Measurements from ENCODE around the gene FRAS1. TPM values are rescaled to one million over a fixed set of nuclear protein-coding genes. Genes with fewer than 3 reads are reported as not detected.

FRAS1 gene
- total RNA-seq, 1 donor from 2014 or later = 24.6 TPM

DNA sequence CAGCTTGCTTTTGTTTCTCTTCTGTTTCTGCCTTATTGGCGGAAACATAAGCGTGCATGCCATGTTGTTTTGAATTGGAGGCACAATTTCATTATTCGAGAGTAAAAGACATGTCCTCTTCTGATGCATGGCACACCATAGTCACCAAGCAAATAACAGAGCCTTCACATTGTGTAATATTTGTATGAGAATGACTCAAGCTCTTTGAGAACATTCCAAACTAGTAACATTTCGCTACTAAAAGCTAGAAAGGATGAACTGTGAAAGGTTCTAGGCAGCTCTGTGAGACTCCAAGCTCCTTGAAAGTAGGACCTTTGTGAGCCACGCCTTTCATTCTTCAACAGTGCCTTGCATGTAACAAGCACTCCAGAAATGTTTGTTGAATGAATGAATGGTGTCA lies 485.2 kb downstream of the FRAS1 start:
- no peaks in the 10 kb centered on the region for H3K79me2 ChIP-seq (ENCODE audit: insufficient read depth, low read length)
- H3K27me3 Mint-ChIP-seq (ENCODE audit: low read depth, unreplicated experiment) = no peaks in the 10 kb centered on the region
- peaks cover 4% of the 10 kb centered on the region for H3K4me1 ChIP-seq (ENCODE audit: insufficient read depth, low read length)
- H3K27ac Mint-ChIP-seq (ENCODE audit: unreplicated experiment) = no peak overlapping the region
- FAIRE-seq = no peak
- peak; percentile 35 for DNase-seq (ENCODE audit: low read depth)
- H3K36me3 ChIP-seq (ENCODE audit: insufficient read depth, low read length) = no peaks in the 10 kb centered on the region
- no peak overlapping the region for H3K27ac ChIP-seq (ENCODE audit: low read depth, low read length)
- H3K4me3 Mint-ChIP-seq (ENCODE audit: unreplicated experiment) = no peak overlapping the region
- no peaks in the 10 kb centered on the region for H3K9me3 ChIP-seq (ENCODE audit: insufficient read depth, low read depth, low read length)
- H3K4me2 ChIP-seq (ENCODE audit: low read length) = no peak overlapping the region
- H2AFZ ChIP-seq (ENCODE audit: low read depth, low read length) = no peak overlapping the region
- H3K9ac ChIP-seq (ENCODE audit: low read length) = no peak overlapping the region
- no peak overlapping the region for H3K4me3 ChIP-seq (ENCODE audit: insufficient read depth, low read depth, low read length)
- H3K4me1 Mint-ChIP-seq (ENCODE audit: low read depth, unreplicated experiment) = peaks cover 6% of the 10 kb centered on the region
- peaks cover 8% of the 10 kb centered on the region for H3K36me3 Mint-ChIP-seq (ENCODE audit: low read depth, unreplicated experiment)
- H3K27me3 ChIP-seq (ENCODE audit: insufficient read depth, low read length) = no peaks in the 10 kb centered on the region
- TF ChIP-seq, protein P1, sequence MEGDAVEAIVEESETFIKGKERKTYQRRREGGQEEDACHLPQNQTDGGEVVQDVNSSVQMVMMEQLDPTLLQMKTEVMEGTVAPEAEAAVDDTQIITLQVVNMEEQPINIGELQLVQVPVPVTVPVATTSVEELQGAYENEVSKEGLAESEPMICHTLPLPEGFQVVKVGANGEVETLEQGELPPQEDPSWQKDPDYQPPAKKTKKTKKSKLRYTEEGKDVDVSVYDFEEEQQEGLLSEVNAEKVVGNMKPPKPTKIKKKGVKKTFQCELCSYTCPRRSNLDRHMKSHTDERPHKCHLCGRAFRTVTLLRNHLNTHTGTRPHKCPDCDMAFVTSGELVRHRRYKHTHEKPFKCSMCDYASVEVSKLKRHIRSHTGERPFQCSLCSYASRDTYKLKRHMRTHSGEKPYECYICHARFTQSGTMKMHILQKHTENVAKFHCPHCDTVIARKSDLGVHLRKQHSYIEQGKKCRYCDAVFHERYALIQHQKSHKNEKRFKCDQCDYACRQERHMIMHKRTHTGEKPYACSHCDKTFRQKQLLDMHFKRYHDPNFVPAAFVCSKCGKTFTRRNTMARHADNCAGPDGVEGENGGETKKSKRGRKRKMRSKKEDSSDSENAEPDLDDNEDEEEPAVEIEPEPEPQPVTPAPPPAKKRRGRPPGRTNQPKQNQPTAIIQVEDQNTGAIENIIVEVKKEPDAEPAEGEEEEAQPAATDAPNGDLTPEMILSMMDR (IDR thresholded peaks at IDR 0.05; ENCODE audit: insufficient read depth, low read depth, low read length) = no peak
- TF ChIP-seq EZH2 (IDR thresholded peaks at IDR 0.05; ENCODE audit: insufficient read depth, low read length) = no peak
- H3K9me3 Mint-ChIP-seq (ENCODE audit: unreplicated experiment) = no peaks in the 10 kb centered on the region
- H4K20me1 ChIP-seq (ENCODE audit: insufficient read depth, low read length) = no peaks in the 10 kb centered on the region

DNA sequence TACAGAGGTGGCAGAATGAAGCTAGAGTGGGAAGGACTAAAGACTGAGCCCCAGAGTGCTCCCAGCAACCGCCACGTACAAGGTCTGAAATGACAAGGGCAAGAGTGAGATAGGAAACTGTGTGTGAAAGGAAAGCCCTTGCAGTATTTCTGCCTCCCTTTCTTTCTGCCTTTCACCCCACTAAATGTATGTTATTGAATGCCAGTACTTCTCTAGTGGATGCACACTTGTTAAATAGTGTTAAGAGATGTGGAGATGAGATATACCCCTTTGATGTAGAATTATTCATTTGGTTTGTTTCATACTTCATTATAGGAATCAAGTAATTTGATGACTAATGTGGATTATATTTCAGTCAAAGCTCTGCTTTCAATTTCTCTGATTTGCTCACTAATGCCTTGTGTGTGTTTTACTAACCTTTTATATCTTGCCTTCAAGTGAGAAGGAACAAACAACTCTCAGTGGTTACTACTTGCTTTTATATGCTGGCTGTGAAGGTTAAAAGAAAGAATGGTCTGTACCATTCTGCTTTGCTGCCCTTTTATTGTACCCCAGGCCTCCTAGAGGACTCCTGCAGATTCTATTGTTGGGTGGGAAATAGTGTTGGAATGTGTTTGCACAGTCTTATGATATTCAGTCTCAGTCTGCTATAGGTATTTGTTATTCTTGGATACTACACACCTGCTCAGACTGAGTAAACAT lies 486.5 kb downstream of the FRAS1 start:
- Histone ChIP-seq H3K27ac (ENCODE audit: low read depth, low read length) (no peak overlapping the region), H2AFZ (ENCODE audit: low read depth, low read length) (no peak overlapping the region), H3K9me3 (ENCODE audit: insufficient read depth, low read depth, low read length) (no peaks in the 10 kb centered on the region), H3K9ac (ENCODE audit: low read length) (no peak overlapping the region), H3K4me1 (ENCODE audit: insufficient read depth, low read length) (peaks cover 4% of the 10 kb centered on the region), H3K36me3 (ENCODE audit: insufficient read depth, low read length) (no peaks in the 10 kb centered on the region), H3K27me3 (ENCODE audit: insufficient read depth, low read length) (no peaks in the 10 kb centered on the region), H3K79me2 (ENCODE audit: insufficient read depth, low read length) (no peaks in the 10 kb centered on the region), H3K4me3 (ENCODE audit: insufficient read depth, low read depth, low read length) (no peak overlapping the region), H3K4me2 (ENCODE audit: low read length) (peak overlapping the region; percentile 21), H4K20me1 (ENCODE audit: insufficient read depth, low read length) (no peaks in the 10 kb centered on the region)
- Mint-ChIP-seq H3K9me3 (ENCODE audit: unreplicated experiment) (no peaks in the 10 kb centered on the region), H3K4me1 (ENCODE audit: low read depth, unreplicated experiment) (peaks cover 6% of the 10 kb centered on the region), H3K27me3 (ENCODE audit: low read depth, unreplicated experiment) (no peaks in the 10 kb centered on the region), H3K27ac (ENCODE audit: unreplicated experiment) (no peak overlapping the region), H3K36me3 (ENCODE audit: low read depth, unreplicated experiment) (peaks cover 8% of the 10 kb centered on the region), H3K4me3 (ENCODE audit: unreplicated experiment) (no peak overlapping the region)
- FAIRE-seq (no peak), DNase-seq (ENCODE audit: low read depth) (peak; percentile 32)
- TF ChIP-seq, protein P1 (IDR thresholded peaks at IDR 0.05; ENCODE audit: insufficient read depth, low read depth, low read length) = no peak
- TF ChIP-seq EZH2 (IDR thresholded peaks at IDR 0.05; ENCODE audit: insufficient read depth, low read length) = no peak

DNA sequence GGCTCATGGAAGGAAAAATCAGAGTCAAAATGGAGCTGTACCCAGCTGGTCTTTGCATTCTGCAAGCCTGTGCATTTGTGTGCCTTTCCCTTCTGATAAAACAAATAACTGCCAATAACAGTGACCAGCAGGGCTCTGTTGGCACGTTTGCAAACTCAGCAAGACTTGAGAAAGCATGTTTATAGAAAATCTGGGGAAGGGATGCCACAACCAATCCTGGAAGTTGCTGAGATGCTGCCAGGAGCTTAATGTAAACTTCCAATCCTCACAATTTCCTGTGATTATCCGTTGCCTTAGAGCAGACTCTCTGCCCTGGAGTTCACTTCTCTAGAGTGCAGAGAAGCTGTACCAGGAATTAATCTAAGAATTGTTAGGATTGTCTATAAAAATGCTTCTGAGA lies 487.6 kb downstream of the FRAS1 start:
- no peak overlapping the region for H3K27ac ChIP-seq (ENCODE audit: low read depth, low read length)
- no peaks in the 10 kb centered on the region for H4K20me1 ChIP-seq (ENCODE audit: insufficient read depth, low read length)
- H3K27me3 Mint-ChIP-seq (ENCODE audit: low read depth, unreplicated experiment) = no peaks in the 10 kb centered on the region
- H3K4me3 ChIP-seq (ENCODE audit: insufficient read depth, low read depth, low read length) = no peak overlapping the region
- no peak overlapping the region for H2AFZ ChIP-seq (ENCODE audit: low read depth, low read length)
- H3K79me2 ChIP-seq (ENCODE audit: insufficient read depth, low read length) = no peaks in the 10 kb centered on the region
- H3K36me3 ChIP-seq (ENCODE audit: insufficient read depth, low read length) = no peaks in the 10 kb centered on the region
- no peaks in the 10 kb centered on the region for H3K9me3 ChIP-seq (ENCODE audit: insufficient read depth, low read depth, low read length)
- no peak for DNase-seq (ENCODE audit: low read depth)
- no peaks in the 10 kb centered on the region for H3K27me3 ChIP-seq (ENCODE audit: insufficient read depth, low read length)
- no peak overlapping the region for H3K4me3 Mint-ChIP-seq (ENCODE audit: unreplicated experiment)
- H3K9me3 Mint-ChIP-seq (ENCODE audit: unreplicated experiment) = no peaks in the 10 kb centered on the region
- no peak for TF ChIP-seq EZH2 (IDR thresholded peaks at IDR 0.05; ENCODE audit: insufficient read depth, low read length)
- TF ChIP-seq, protein P1 (IDR thresholded peaks at IDR 0.05; ENCODE audit: insufficient read depth, low read depth, low read length) = no peak
- H3K4me1 Mint-ChIP-seq (ENCODE audit: low read depth, unreplicated experiment) = peaks cover 6% of the 10 kb centered on the region
- peaks cover 8% of the 10 kb centered on the region for H3K36me3 Mint-ChIP-seq (ENCODE audit: low read depth, unreplicated experiment)
- FAIRE-seq = no peak
- peaks cover 4% of the 10 kb centered on the region for H3K4me1 ChIP-seq (ENCODE audit: insufficient read depth, low read length)
- H3K27ac Mint-ChIP-seq (ENCODE audit: unreplicated experiment) = no peak overlapping the region
- no peak overlapping the region for H3K4me2 ChIP-seq (ENCODE audit: low read length)
- H3K9ac ChIP-seq (ENCODE audit: low read length) = no peak overlapping the region
